ENCODE results near the gene COPB2. TPM values are rescaled to one million over a fixed set of nuclear protein-coding genes. Genes with fewer than 3 reads are reported as not detected.

COPB2 gene
- total and polyA plus RNA-seq, 2 of the 4 experiments (the other 2 are of a cell fraction), result 179 to 363 TPM

GRCh38 chr3:139358841-139359562 lies 30.4 kb downstream of the COPB2 start (continued):
- TF ChIP-seq CTCF (conservative IDR thresholded peaks at IDR 0.05; ENCODE audit: low read depth, low read length), result no peak

- no CpG with 5 or more reads among the region's 4 CpGs for WGBS, 2 experiments (ENCODE audit: extremely low coverage in 2 of 2, insufficient read length in 1 of 2)
- no peak for DNase-seq
- Histone ChIP-seq H3K4me3 (ENCODE audit: insufficient read depth, low read depth, low read length) (no peak overlapping the region), H3K18ac (ENCODE audit: low read depth, low read length) (no peak overlapping the region), H3K56ac (ENCODE audit: extremely low read depth, insufficient read depth, low read length) (no peak overlapping the region), H3K14ac (replicated peaks; ENCODE audit: low read depth, low read length) (no peak overlapping the region), H3K79me1 (ENCODE audit: low read depth in 1 of 2, low read length in 2 of 2) (peaks cover 10 to 16% of the 10 kb centered on the region in 2 experiments; a peak in 3 of 4 replicates), H4K5ac (ENCODE audit: low read depth, low read length) (no peak overlapping the region), H2AK5ac (ENCODE audit: low read depth, low read length) (no peak overlapping the region), H3K9me3 (ENCODE audit: control insufficient read depth, insufficient read depth, low read length) (no peaks in the 10 kb centered on the region), H4K8ac (ENCODE audit: low read depth in 2 of 2, low read length in 2 of 2) (no peak overlapping the region), H3K4ac (ENCODE audit: low read depth, low read length) (no peak overlapping the region), H3K9me1 (ENCODE audit: insufficient read depth, low read length) (no peaks in the 10 kb centered on the region), H4K20me1 (ENCODE audit: insufficient read depth, low read length) (peaks cover 6% of the 10 kb centered on the region; the same call in 1 of the 2 replicates), H2BK15ac (ENCODE audit: low read depth, low read length) (no peak overlapping the region), H3K36me3 (ENCODE audit: control insufficient read depth, insufficient read depth, low read length) (peaks cover 44% of the 10 kb centered on the region), H2BK120ac (ENCODE audit: low read depth, low read length) (no peak overlapping the region), H2AFZ (replicated peaks; ENCODE audit: low read length, poor library complexity) (no peak overlapping the region), H3K27me3 (ENCODE audit: control insufficient read depth, insufficient read depth, low read length) (no peaks in the 10 kb centered on the region), H3K23ac (ENCODE audit: low read depth, low read length) (no peak overlapping the region), H3K4me2 (ENCODE audit: low read depth, low read length) (no peak overlapping the region), H2BK5ac (ENCODE audit: low read depth, low read length, poor library complexity, severe bottlenecking) (no peak overlapping the region), H3K27ac (ENCODE audit: insufficient read depth, low read length) (no peak overlapping the region), H2BK20ac (ENCODE audit: low read depth, low read length) (no peak overlapping the region), H3K9ac (ENCODE audit: low read depth, low read length) (no peak overlapping the region), H4K91ac (ENCODE audit: insufficient read depth, low read depth, low read length) (no peak overlapping the region), H3K4me1 (ENCODE audit: control insufficient read depth, insufficient read depth, low read length) (peaks cover 2% of the 10 kb centered on the region; the same call in 1 of the 2 replicates), H2AK9ac (replicated peaks; ENCODE audit: low read depth, low read length, poor library complexity) (no peak overlapping the region)
- ChIA-PET POLR2A (ENCODE audit: unreplicated experiment) (no interaction called here), CTCF (no interaction called here)
- no TSS peak for BruUV-seq (replicated peaks)
- intact Hi-C loops (cut with micrococcal nuclease), result no loop called here
- in situ Hi-C loops (cut with MboI; ENCODE audit: low sequenced_read_pairs), result no loop called here
- dilution Hi-C loops (cut with HindIII; ENCODE audit: low sequenced_read_pairs, unreplicated experiment), result no loop called here
- ATAC-seq (ENCODE audit: low read depth), result no peak
- TF ChIP-seq SMC3 (IDR thresholded peaks at IDR 0.05; ENCODE audit: low read depth, low read length), result no peak
- no peak for TF ChIP-seq CTCF (conservative IDR thresholded peaks at IDR 0.05; ENCODE audit: low read depth, low read length)
- TF ChIP-seq POLR2A (IDR thresholded peaks at IDR 0.05; ENCODE audit: low read depth, low read length), result no peak
- TF ChIP-seq MAFK (IDR thresholded peaks at IDR 0.05; ENCODE audit: low read depth, low read length), result no peak
- no peak for TF ChIP-seq NFE2L2 (IDR thresholded peaks at IDR 0.05; ENCODE audit: low read depth, low read length)
- TF ChIP-seq ELK1 (IDR thresholded peaks at IDR 0.05; ENCODE audit: borderline replicate concordance, low read depth, low read length), result no peak
- TF ChIP-seq RAD21 (IDR thresholded peaks at IDR 0.05; ENCODE audit: low read length), result no peak
- no peak for TF ChIP-seq CHD1 (IDR thresholded peaks at IDR 0.05; ENCODE audit: low read depth, low read length)
- TF ChIP-seq FOS (IDR thresholded peaks at IDR 0.05; ENCODE audit: low read depth, low read length), result no peak
- TF ChIP-seq CEBPB (IDR thresholded peaks at IDR 0.05; ENCODE audit: low read depth, low read length), result no peak
Observed at GRCh38 chr3:139357899-139358298, 31.5 kb downstream of the COPB2 start.
